ENCODE measurements around the gene TAF15. TPM values are rescaled to one million over a fixed set of nuclear protein-coding genes. Genes with fewer than 3 reads are reported as not detected.

TAF15 gene
- total RNA-seq, 1 donor from 2014 or later: 180 TPM

GRCh38 chr17:35865412-35866340, 56.4 kb downstream of the TAF15 start:
- Mint-ChIP-seq H3K4me3 (ENCODE audit: unreplicated experiment) (no peak overlapping the region), H3K4me1 (ENCODE audit: low read depth, unreplicated experiment) (peaks cover 5% of the 10 kb centered on the region), H3K27me3 (ENCODE audit: unreplicated experiment) (peaks cover 2% of the 10 kb centered on the region), H3K36me3 (ENCODE audit: unreplicated experiment) (no peaks in the 10 kb centered on the region), H3K27ac (ENCODE audit: unreplicated experiment) (no peak overlapping the region), H3K9me3 (ENCODE audit: unreplicated experiment) (peaks cover 2% of the 10 kb centered on the region)
- TF ChIP-seq CTCF (IDR thresholded peaks at IDR 0.05; ENCODE audit: partially characterized antibody, unreplicated experiment): no peak
- no peak for DNase-seq

GRCh38 chr17:35866341-35866950, 57.2 kb downstream of the TAF15 start:
- H3K4me1 Mint-ChIP-seq (ENCODE audit: low read depth, unreplicated experiment): peaks cover 7% of the 10 kb centered on the region
- DNase-seq: no peak
- no peak for TF ChIP-seq CTCF (IDR thresholded peaks at IDR 0.05; ENCODE audit: partially characterized antibody, unreplicated experiment)
- no peak overlapping the region for H3K27ac Mint-ChIP-seq (ENCODE audit: unreplicated experiment)
- H3K27me3 Mint-ChIP-seq (ENCODE audit: unreplicated experiment): peaks cover 2% of the 10 kb centered on the region
- H3K4me3 Mint-ChIP-seq (ENCODE audit: unreplicated experiment): no peak overlapping the region
- H3K9me3 Mint-ChIP-seq (ENCODE audit: unreplicated experiment): peaks cover 2% of the 10 kb centered on the region
- H3K36me3 Mint-ChIP-seq (ENCODE audit: unreplicated experiment): no peaks in the 10 kb centered on the region

- H3K36me3 Mint-ChIP-seq (ENCODE audit: unreplicated experiment): no peaks in the 10 kb centered on the region
- TF ChIP-seq CTCF (IDR thresholded peaks at IDR 0.05; ENCODE audit: partially characterized antibody, unreplicated experiment): no peak
- no peak overlapping the region for H3K4me3 Mint-ChIP-seq (ENCODE audit: unreplicated experiment)
- peaks cover 6% of the 10 kb centered on the region for H3K4me1 Mint-ChIP-seq (ENCODE audit: low read depth, unreplicated experiment)
- no peak for DNase-seq
- no peak overlapping the region for H3K27ac Mint-ChIP-seq (ENCODE audit: unreplicated experiment)
- peaks cover 2% of the 10 kb centered on the region for H3K9me3 Mint-ChIP-seq (ENCODE audit: unreplicated experiment)
- H3K27me3 Mint-ChIP-seq (ENCODE audit: unreplicated experiment): peaks cover 5% of the 10 kb centered on the region
These were observed 58.3 kb downstream of the TAF15 start for GRCh38 chr17:35867574-35867973.

- no peaks in the 10 kb centered on the region for H3K36me3 Mint-ChIP-seq (ENCODE audit: unreplicated experiment)
- H3K27me3 Mint-ChIP-seq (ENCODE audit: unreplicated experiment): peaks cover 3% of the 10 kb centered on the region
- peaks cover 2% of the 10 kb centered on the region for H3K4me1 Mint-ChIP-seq (ENCODE audit: low read depth, unreplicated experiment)
- peaks cover 2% of the 10 kb centered on the region for H3K9me3 Mint-ChIP-seq (ENCODE audit: unreplicated experiment)
- no peak within 1 kb of the TSS for H3K4me3 Mint-ChIP-seq (ENCODE audit: unreplicated experiment)
- H3K27ac Mint-ChIP-seq (ENCODE audit: unreplicated experiment): no peak within 1 kb of the TSS
- TF ChIP-seq CTCF (IDR thresholded peaks at IDR 0.05; ENCODE audit: partially characterized antibody, unreplicated experiment): no peak
- no peak for DNase-seq
These were observed 59.5 kb downstream of the TAF15 start, which contains the start of gene HEATR9 for GRCh38 chr17:35868737-35869136. TSS of gene HEATR9 (minus strand) at chr17:35868891. CDS start at chr17:35868742, 149 bp downstream.

All from glutamatergic neuron (in vitro differentiated cells).